SK-N-MC (cell line): Measurements from ENCODE around the gene FGF19.

ENCODE experiments used
- EZH2 ChIP-seq: fragments of 200-600 bp; sonication (generic); IDR thresholded peaks from one replicate; pipeline ENCODE4 v1.6.1; 2017; ENCODE audit warnings: antibody characterized with exemption
- FOXP2 ChIP-seq: optimal IDR thresholded peaks from 2 replicates; pipeline ENCODE3; 2011; ENCODE audit warnings: mild to moderate bottlenecking, moderate library complexity; ENCODE audit not compliant: insufficient read depth; ENCODE audit errors: extremely low read length, control extremely low read depth
- POLR2AphosphoS5 ChIP-seq: IDR thresholded peaks from 2 replicates; pipeline ENCODE4 v1.6.1; 2012; ENCODE audit warnings: mild to moderate bottlenecking, low read depth, low read length, borderline replicate concordance

GRCh38 chr11:69652999-69653398 is 50.8 kb downstream of the FGF19 start:
- no peak for TF ChIP-seq EZH2
- peak; percentile 61 for TF ChIP-seq POLR2AphosphoS5
- no peak for TF ChIP-seq FOXP2
